PC-9 (cell line): ENCODE data around the gene ZBTB26. TPM values are rescaled to one million over a fixed set of nuclear protein-coding genes. Genes with fewer than 3 reads are reported as not detected.

Source experiments
- BruUV-seq: library from RNA; stranded (reverse); fragments of 400-500 nt; replicated peaks from 2 replicates; lab custom pipeline; 2021; lab: Mats Ljungman, UMichigan
- CTCF ChIA-PET: fragments of 300-600 bp; sonication (Branson Sonifier 250); formaldehyde crosslinking; loops from one replicate; lab custom pipeline; 2022; ENCODE audit warnings: antibody characterized with exemption; lab: Charles Lee
- POLR2A ChIA-PET: fragments of 300-600 bp; sonication (Branson Sonifier 250); formaldehyde crosslinking; loops from one replicate; lab custom pipeline; 2022; ENCODE audit warnings: antibody characterized with exemption; ENCODE audit not compliant: unreplicated experiment; lab: Charles Lee
- DNase-seq, 2 experiments: peaks; one replicate each; pipeline versions ENCODE4 v3.0.0 to v3.0.0-alpha.2; 2015 to 2022; ENCODE audit warnings: mixed read lengths in 1 of 2
- H2AFZ ChIP-seq: fragments of 200-600 bp; sonication (generic); 2 replicates; pipeline ENCODE4 v1.8.1; 2017; ENCODE audit warnings: antibody characterized with exemption
- H3F3A ChIP-seq: fragments of 200-600 bp; sonication (generic); 2 replicates; pipeline ENCODE4 v1.8.1; 2017; ENCODE audit warnings: antibody characterized with exemption, mild to moderate bottlenecking, low read depth; ENCODE audit not compliant: insufficient read depth
- H3K27ac ChIP-seq: fragments of 200-600 bp; sonication (generic); 2 replicates; pipeline ENCODE4 v1.6.1; 2016; ENCODE audit warnings: mixed run types
- H3K27me3 ChIP-seq: fragments of 200-600 bp; sonication (generic); 2 replicates; pipeline ENCODE4 v1.6.1; 2016; ENCODE audit warnings: low read depth, mixed run types; ENCODE audit not compliant: insufficient read depth
- H3K36me3 ChIP-seq: fragments of 200-600 bp; sonication (generic); 2 replicates; pipeline ENCODE4 v1.6.1; 2016; ENCODE audit warnings: low read depth, mixed run types
- H3K4me1 ChIP-seq: fragments of 200-600 bp; sonication (generic); replicated peaks from 2 replicates; pipeline ENCODE4 v1.6.1; 2016; ENCODE audit warnings: mixed run types; ENCODE audit not compliant: insufficient read depth
- H3K4me2 ChIP-seq: fragments of 200-600 bp; sonication (generic); 2 replicates; pipeline ENCODE4 v1.6.1; 2017; ENCODE audit warnings: mixed run types
- H3K4me3 ChIP-seq: fragments of 200-600 bp; sonication (generic); 2 replicates; pipeline ENCODE4 v1.6.1; 2016; ENCODE audit warnings: mixed run types
- H3K79me2 ChIP-seq: fragments of 200-600 bp; sonication (generic); 2 replicates; pipeline ENCODE4 v1.6.1; 2017; ENCODE audit warnings: low read depth, mixed run types
- H3K9me2 ChIP-seq: fragments of 200-600 bp; sonication (generic); 2 replicates; pipeline ENCODE4 v1.8.1; 2017; ENCODE audit warnings: mild to moderate bottlenecking; ENCODE audit not compliant: insufficient read depth
- H3K9me3 ChIP-seq: fragments of 200-600 bp; sonication (generic); 2 replicates; pipeline ENCODE4 v1.8.1; 2016; ENCODE audit warnings: low read depth; ENCODE audit not compliant: insufficient read depth
- H4K20me1 ChIP-seq: fragments of 200-600 bp; sonication (generic); 2 replicates; pipeline ENCODE4 v1.8.1; 2017; ENCODE audit not compliant: insufficient read depth
- CTCF ChIP-seq: fragments of 200-600 bp; sonication (generic); conservative IDR thresholded peaks from 2 replicates; pipeline ENCODE4 v1.6.1; 2017; ENCODE audit warnings: mixed run types, antibody characterized with exemption, mild to moderate bottlenecking, moderate library complexity
- EZH2 ChIP-seq: fragments of 200-600 bp; sonication (generic); IDR thresholded peaks from 2 replicates; pipeline ENCODE4 v1.8.0; 2017; ENCODE audit warnings: antibody characterized with exemption, low read depth
- intact Hi-C: fragments of 100-400 bp; cut with micrococcal nuclease; formaldehyde crosslinking; loops from one replicate; pipeline ENCODE4 v1.10.0; 2022; ENCODE audit not compliant: unreplicated experiment
- total RNA-seq: library from RNA; stranded (reverse); gene quantifications from 2 replicates; pipeline ENCODE4 v1.2.3, GENCODE V29; 2021

ZBTB26 gene
- total RNA-seq, 1 experiment from 2014 or later: 10.2 TPM

- Histone ChIP-seq H3K79me2 (peaks cover 16% of the 10 kb centered on the region), H3K4me2 (no peak overlapping the region), H3K4me1 (no peaks in the 10 kb centered on the region), H3K36me3 (peaks cover 32% of the 10 kb centered on the region; the same call in 1 of the 2 replicates), H3K27me3 (no peaks in the 10 kb centered on the region), H3K27ac (no peak overlapping the region), H3K9me2 (no peaks in the 10 kb centered on the region), H3F3A (peaks cover 2% of the 10 kb centered on the region), H3K9me3 (no peaks in the 10 kb centered on the region), H4K20me1 (peaks cover 18% of the 10 kb centered on the region), H3K4me3 (no peak overlapping the region), H2AFZ (no peak overlapping the region)
- ChIA-PET POLR2A (no interaction called here), CTCF (no interaction called here)
- TF ChIP-seq CTCF (no peak), EZH2 (no peak)
- no peak for DNase-seq
- intact Hi-C loops: no loop called here
- BruUV-seq: no TSS peak
These were observed 29.8 kb upstream of the ZBTB26 start for GRCh38 chr9:122961139-122961538.

GRCh38 chr9:122955961-122956360 is 24.6 kb upstream of the ZBTB26 start:
- CTCF ChIA-PET: no interaction called here
- intact Hi-C loops: loop anchor here (2.0 kb wide), 1 partner anchor 15 kb away; the partner anchor contains the start of gene RABGAP1

GRCh38 chr9:122954253-122954691 is 23.0 kb upstream of the ZBTB26 start:
- Histone ChIP-seq H3K9me2 (no peaks in the 10 kb centered on the region), H3K4me2 (peak overlapping the region; percentile 56), H3F3A (peaks cover 20% of the 10 kb centered on the region), H3K4me3 (no peak overlapping the region), H3K27me3 (no peaks in the 10 kb centered on the region), H3K36me3 (no peaks in the 10 kb centered on the region; the same call in 1 of the 2 replicates), H3K4me1 (peaks cover 26% of the 10 kb centered on the region), H2AFZ (no peak overlapping the region), H3K79me2 (peaks cover 81% of the 10 kb centered on the region), H4K20me1 (peaks cover 61% of the 10 kb centered on the region), H3K9me3 (no peaks in the 10 kb centered on the region), H3K27ac (peak overlapping the region; percentile 57)
- no TSS peak for BruUV-seq
- ChIA-PET CTCF (interaction anchor here (1.6 kb wide), 1 partner anchor 23 kb away, joined by 4 read pairs; the partner anchor contains the start of gene ZBTB26), POLR2A (interaction anchor here (0.6 to 1.3 kb wide), 4 partner anchors 14 to 1467 kb away, joined by 3 to 11 read pairs (median 6); partner anchors contain the start of gene RABGAP1)
- no peak for TF ChIP-seq EZH2
- no peak for TF ChIP-seq CTCF
- intact Hi-C loops: loop anchor here (2.0 kb wide), 1 partner anchor 13 kb away; the partner anchor contains the start of gene RABGAP1
- DNase-seq: peak in 1 of 2 experiments; percentile 85

More at GRCh38 chr9:122955961-122956360, 24.6 kb upstream of the ZBTB26 start:
- POLR2A ChIA-PET: interaction anchor here (0.6 kb wide), 1 partner anchor 12 kb away, joined by 4 read pairs; no protein-coding TSS in a partner anchor
- no peak overlapping the region for H3K27ac ChIP-seq
- BruUV-seq: no TSS peak
- peaks cover 26% of the 10 kb centered on the region for H3K4me1 ChIP-seq
- peaks cover 47% of the 10 kb centered on the region for H4K20me1 ChIP-seq
- H3K36me3 ChIP-seq: 0 out of 2 replicates have a peak, but pooled peaks cover 8% of the 10 kb centered on the region
- H3K27me3 ChIP-seq: no peaks in the 10 kb centered on the region
- H3K79me2 ChIP-seq: peaks cover 65% of the 10 kb centered on the region
- no peak for TF ChIP-seq CTCF
- no peak for TF ChIP-seq EZH2
- DNase-seq: no peak
- no peaks in the 10 kb centered on the region for H3K9me2 ChIP-seq
- peaks cover 18% of the 10 kb centered on the region for H3F3A ChIP-seq
- H2AFZ ChIP-seq: no peak overlapping the region
- no peaks in the 10 kb centered on the region for H3K9me3 ChIP-seq
- H3K4me2 ChIP-seq: no peak overlapping the region
- H3K4me3 ChIP-seq: no peak overlapping the region
